Fibroblast of the aortic adventitia (primary cell): Measurements from ENCODE around the gene GPAT2. TPM values are rescaled to one million over a fixed set of nuclear protein-coding genes. Genes with fewer than 3 reads are reported as not detected.
A peak's percentile ranks its signal among the peaks of the same experiment; 100 is the strongest.
"Not testable (repeated sequence)": the region's sequence is repeated elsewhere in the genome, so short reads cannot be mapped to it uniquely, and the experiment has no call there.

ENCODE experiments used
- DNase-seq: peaks from one replicate; pipeline ENCODE4 v3.0.0-alpha.2; 2010; ENCODE audit warnings: low read depth
- H3K4me3 ChIP-seq: 2 replicates; pipeline ENCODE4 v1.5.1; 2011; ENCODE audit warnings: low read depth, mild to moderate bottlenecking, control low read depth, low read length, moderate library complexity
- CTCF ChIP-seq: IDR thresholded peaks from 2 replicates; pipeline ENCODE4 v1.5.1; 2011; ENCODE audit warnings: mild to moderate bottlenecking, low read length, control low read depth, inconsistent platforms; ENCODE audit not compliant: insufficient read depth
- total RNA-seq: library from RNA; depleted of rRNA; stranded (reverse); fragments of >200 nt; gene quantifications from 2 replicates; pipeline ENCODE4 v1.2.3, GENCODE V29; 2012; ENCODE audit warnings: low replicate concordance

Gene GPAT2
- total RNA-seq, 1 donor, result 10.2 TPM

DNA sequence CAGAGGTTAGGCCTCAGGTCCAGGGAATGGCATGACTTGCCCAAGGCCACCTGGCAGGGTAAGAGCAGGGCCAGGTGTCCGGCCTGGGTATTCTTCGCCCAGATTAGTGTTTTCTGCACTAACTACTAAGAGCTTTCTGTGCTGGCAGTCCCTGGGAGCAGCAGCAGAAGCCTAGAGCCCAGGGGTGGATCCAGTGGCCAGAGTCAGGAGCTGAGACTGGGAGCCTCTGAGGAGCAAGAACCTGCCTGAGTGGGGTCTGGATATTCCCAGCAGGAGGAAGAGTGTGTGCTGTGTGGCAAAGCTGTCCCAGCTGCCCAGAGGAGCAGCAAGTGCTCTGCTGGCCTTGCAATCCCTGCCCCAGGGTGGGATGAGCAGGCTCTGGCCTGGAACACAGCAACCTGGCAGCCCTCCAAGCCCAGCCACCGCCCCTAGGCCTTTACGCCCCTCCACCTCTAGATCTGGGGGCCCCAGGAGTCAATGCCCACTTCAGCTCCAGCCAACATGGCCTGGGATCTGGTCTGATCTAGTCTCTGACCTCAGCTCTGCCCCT lies 30.7 kb upstream of the GPAT2 start:
- TF ChIP-seq CTCF, result no peak
- H3K4me3 ChIP-seq, result no peak overlapping the region
- no peak for DNase-seq

GRCh38 chr2:96064760-96065159 lies 30.0 kb upstream of the GPAT2 start:
- DNase-seq, H3K4me3 ChIP-seq: not testable (repeated sequence)

DNA sequence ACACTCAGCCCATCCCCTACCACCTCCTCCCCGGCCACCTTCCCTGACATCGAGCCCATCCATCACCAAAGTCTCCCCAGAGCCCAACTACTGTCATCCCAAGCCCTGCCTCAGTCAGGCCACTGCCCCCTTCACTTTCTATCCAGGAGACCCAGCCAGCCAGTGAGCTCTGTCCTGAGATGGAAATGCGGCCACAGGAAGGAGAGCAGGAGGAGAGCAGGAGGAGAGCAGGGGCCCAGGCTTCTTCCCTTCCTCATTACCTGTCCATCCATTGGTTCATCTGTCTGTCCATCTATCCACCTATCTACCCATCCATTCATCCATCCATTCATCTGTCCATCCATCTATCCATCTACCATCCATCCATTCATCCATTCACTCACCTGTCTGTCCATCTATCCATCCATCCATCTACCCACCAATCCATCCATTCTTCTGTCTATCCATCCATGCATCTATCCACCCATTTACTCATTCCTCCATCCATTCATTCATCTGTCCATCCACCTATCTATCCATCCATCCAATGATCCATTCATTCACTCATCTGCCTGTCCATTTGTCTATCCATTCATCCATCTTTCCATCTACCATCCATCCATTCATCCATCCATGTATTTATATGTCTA lies 29.4 kb upstream of the GPAT2 start:
- not testable (repeated sequence) for H3K4me3 ChIP-seq, DNase-seq

DNA sequence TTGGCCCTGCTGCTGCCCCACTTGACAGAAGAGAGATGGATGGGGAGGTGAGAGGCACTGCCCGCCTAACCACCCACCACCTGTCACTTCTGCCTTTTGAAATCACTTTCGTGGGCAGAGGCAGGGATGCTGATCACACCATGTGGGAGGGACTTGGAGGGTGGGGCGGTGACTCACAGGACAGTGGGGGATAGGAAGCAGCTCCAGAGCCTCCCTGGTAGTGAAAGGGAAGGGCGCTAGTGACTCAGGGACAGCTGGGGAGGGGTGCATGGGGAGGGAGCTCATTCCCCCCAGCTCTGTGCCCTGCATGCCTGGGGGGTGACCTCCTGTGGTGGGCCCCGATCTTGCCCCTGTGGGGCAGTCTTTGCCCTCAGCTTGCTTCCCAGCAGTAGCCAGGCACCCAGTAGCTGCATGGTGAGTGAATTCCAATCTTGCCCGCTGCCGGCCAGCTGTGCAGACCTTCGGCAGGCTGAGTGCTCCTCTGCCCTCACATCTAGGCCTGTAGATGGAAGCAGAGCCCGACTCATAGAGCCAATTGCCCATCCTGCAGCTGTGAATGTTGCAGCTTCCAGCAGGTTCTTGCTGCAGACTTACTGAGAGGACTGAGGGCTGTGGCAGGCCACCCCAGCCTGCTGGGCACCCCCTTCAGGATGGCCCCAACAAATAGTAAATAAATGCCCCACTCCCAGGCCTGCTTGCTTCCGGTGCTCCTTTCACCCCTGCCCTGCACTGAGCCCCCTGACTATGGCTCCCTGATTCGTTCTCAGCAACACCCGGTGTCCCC lies 28.6 kb upstream of the GPAT2 start:
- not testable (repeated sequence) for H3K4me3 ChIP-seq
- peak; percentile 71 for DNase-seq
- peak; percentile 45 for TF ChIP-seq CTCF

DNA sequence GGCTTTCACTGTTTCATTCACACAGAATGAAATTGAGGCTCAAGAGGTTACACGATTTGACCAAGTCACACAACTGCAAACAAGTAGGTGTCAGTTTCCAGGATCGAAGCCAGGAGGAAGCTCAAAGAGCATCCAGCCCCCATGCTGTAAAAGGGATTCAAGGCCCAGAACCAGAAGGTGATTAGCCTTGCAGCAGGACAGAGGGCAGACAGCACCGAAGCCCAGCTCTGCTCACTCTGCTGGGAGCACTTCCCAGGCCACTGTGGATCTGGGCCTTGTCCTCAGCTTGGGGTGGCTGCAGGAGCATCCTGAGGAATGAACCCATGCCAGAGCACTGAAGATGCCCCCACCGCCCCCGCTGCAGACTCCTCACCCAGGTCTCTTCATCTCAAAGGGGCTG lies 27.8 kb upstream of the GPAT2 start:
- H3K4me3 ChIP-seq, DNase-seq: not testable (repeated sequence)

DNA sequence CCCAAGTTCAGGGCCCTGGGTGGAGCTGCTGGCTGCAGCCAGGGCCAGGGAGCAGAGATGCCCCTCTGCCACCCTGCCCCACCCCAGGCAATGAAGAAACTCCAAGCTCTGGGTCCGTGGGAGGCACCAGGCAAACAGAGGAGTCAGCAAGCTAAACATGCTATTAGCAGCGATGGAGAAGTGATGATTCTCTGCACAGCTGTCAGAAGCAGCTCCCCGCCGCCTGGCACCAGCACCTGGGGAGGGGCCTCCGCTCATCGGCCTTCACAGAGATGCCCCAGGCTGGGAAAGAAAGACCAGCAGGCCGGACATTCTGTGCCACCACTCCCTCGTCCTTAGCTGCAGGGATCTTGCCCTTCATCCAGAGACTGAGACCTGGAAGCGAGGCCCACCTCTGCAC lies 27.2 kb upstream of the GPAT2 start:
- not testable (repeated sequence) for DNase-seq, H3K4me3 ChIP-seq

DNA sequence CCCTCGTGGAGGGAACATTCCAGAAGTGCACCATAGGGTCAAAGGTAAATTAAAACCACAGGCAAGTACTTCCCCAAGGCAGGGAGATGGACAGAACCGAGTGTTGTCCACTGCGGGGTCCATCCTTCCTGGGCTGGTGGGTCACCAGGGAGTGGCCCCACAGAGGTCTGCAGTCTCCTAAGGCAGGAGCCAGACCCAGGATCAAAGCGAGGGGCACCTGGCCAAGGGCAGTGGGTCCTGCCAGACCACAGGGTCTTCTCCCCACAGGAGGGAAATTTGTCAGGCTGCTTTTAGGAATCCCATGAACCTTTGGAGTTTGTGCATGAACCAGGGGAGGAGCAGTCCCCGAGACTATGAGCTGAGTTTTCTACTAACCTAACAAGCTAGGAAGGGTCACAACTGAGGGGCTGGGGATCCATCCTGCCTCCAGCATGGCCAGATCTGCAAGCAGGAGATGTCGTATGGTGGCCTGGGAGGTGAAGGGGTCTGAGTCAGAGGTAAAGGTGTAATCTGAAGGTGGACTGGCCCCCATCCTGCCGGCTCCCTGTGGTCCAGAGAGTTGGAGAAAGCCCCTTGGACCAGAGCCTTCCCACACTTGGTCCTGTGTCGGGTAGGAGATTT lies 26.6 kb upstream of the GPAT2 start:
- not testable (repeated sequence) for DNase-seq, H3K4me3 ChIP-seq

GRCh38 chr2:96060325-96060724 lies 25.6 kb upstream of the GPAT2 start:
- not testable (repeated sequence) for DNase-seq, H3K4me3 ChIP-seq

DNA sequence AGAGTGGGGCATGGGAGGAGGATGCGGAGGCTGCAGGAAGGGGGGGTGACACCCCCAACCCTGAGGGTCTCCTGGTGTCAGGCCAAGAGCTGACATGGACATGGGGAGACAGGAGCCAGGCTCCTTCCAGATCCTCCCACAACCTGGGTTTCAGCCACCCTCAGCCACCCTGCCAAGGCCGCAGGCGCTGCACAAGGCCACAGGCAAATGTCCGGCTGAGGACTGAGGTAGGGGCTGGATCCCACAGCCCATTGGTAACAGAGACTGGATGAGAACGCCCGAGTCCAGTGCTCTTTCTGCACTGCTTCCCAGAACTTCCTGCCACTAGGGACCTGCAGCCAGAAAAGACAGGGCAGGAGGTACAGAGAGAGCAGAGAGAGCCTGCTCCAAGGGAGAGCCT lies 24.7 kb upstream of the GPAT2 start:
- not testable (repeated sequence) for H3K4me3 ChIP-seq, DNase-seq

- not testable (repeated sequence) for H3K4me3 ChIP-seq, DNase-seq
Observed at GRCh38 chr2:96055830-96056229, 21.1 kb upstream of the GPAT2 start.

- DNase-seq, H3K4me3 ChIP-seq: not testable (repeated sequence)
Observed at GRCh38 chr2:96054537-96054936, 19.8 kb upstream of the GPAT2 start.

- H3K4me3 ChIP-seq, DNase-seq: not testable (repeated sequence)
Observed at GRCh38 chr2:96053385-96053784, 18.7 kb upstream of the GPAT2 start.

DNA sequence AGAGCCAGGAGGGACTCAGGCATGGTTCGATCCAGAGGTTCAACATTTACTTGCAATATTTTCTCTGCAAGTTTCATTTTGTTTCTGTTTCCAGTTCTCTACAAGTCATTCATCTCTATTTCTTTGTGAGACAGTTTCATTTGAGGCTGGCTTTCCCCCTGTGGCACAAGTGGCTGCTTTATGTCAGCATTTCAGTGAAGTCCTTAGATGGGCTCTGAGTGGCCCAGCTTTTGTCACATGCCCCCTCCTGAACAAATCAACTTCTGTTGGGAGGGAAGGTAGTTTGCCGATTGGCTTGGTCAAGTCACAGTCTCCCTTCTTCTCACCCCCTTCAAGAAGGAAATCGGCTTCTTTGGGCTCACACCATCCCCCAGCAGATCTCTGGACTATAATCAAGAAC lies 17.9 kb upstream of the GPAT2 start:
- not testable (repeated sequence) for DNase-seq, H3K4me3 ChIP-seq

DNA sequence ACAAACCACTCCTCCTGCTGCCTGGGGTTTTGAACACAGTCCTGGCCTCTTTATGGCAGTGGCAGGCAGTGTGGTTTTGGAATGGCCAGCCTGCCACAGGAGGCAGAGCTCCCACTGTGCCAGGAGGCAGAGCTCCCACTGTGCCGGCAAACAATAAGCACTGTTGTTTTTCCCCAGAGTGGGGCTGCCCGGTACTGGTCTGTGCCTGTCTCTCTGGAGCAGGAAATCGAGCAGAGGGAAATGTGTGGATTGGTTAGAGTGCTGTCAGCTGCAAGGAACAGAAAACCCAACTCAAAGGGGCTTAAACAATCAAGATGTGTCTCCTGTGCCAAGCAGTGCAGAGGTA lies 15.2 kb upstream of the GPAT2 start:
- DNase-seq, H3K4me3 ChIP-seq: not testable (repeated sequence)

DNA sequence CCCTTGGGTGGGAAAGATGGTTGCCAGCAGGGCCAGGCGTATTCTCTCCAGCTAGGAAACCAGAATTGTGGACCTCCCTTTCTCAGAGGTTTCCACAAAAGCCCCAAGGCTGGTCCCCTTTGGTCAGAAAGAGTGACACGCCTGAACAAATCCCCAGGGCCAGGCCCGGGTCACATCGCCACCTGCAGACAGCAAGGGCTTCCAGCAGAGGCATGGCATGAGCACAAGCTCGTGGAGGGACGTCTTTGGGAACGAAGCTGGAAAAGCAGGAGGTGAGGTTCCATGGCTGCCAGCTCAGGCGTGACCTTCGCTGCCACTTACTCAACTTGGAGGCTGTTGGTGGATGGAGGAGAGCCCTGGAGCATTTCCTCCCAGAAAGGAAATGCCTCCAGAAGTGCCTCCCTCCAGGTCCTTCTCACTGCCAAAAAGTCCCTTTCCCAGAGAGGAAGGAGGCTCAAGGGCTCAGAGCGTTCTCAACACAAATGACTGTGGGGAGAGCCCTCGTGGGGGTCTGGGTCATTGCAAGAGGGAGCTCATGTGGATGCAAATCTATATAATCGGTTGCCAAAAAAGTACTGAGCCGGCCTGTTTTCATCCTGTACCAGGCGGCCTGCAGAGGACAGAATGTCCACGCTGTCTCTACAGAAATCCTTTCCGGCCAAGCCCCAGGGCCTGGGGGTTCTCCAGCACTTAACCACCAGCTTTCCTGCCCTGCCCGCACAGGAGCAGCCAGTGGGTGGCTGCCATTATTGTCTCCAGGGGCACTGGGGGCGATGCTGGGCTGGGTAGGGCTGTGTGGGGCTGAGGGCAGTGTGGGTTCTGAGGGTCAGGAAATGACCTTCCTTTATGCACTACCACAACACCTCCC lies 14.6 kb upstream of the GPAT2 start:
- H3K4me3 ChIP-seq, DNase-seq: not testable (repeated sequence)

GRCh38 chr2:96035554-96035953 lies 838 bp upstream of the GPAT2 start:
- DNase-seq, H3K4me3 ChIP-seq: not testable (repeated sequence)
